CD4-positive, alpha-beta T cell treated with Interleukin-12 subunit alpha and Interleukin-12 subunit beta, for 1 hour (primary cell): ENCODE data around the gene POLR3G.
A peak's percentile ranks its signal among the peaks of the same experiment; 100 is the strongest.

ENCODE experiments used
- DNase-seq: peaks from one replicate; pipeline ENCODE4 v3.0.0-alpha.2; 2020

Gene POLR3G

GRCh38 chr5:90474235-90475107 lies at the start of gene POLR3G, which contains the start of gene MBLAC2:
TSS of gene POLR3G (plus strand) at chr5:90474864. CDS start at chr5:90485568, 10,704 bp downstream.
TSS of gene MBLAC2 (minus strand) at chr5:90474771. CDS start at chr5:90474292, 479 bp downstream.
- DNase-seq: peak; percentile 95

GRCh38 chr5:90434116-90434714 lies 40.4 kb upstream of the POLR3G start:
- peak; percentile 46 for DNase-seq

- DNase-seq: no peak
Measured at GRCh38 chr5:90437663-90438062, 37.0 kb upstream of the POLR3G start.

GRCh38 chr5:90438100-90438499 lies 36.6 kb upstream of the POLR3G start:
- no peak for DNase-seq

- DNase-seq: no peak
Measured at GRCh38 chr5:90440644-90441043, 34.0 kb upstream of the POLR3G start.

GRCh38 chr5:90446961-90447360 lies 27.7 kb upstream of the POLR3G start:
- DNase-seq: no peak

GRCh38 chr5:90461288-90461687 lies 13.4 kb upstream of the POLR3G start:
- no peak for DNase-seq

GRCh38 chr5:90472783-90473395 lies 1.8 kb upstream of the POLR3G start:
- no peak for DNase-seq

- peak; percentile 7 for DNase-seq
Measured at GRCh38 chr5:90473396-90474234, 1.0 kb upstream of the POLR3G start.

- DNase-seq: no peak
Measured at GRCh38 chr5:90475436-90475980, 844 bp downstream of the POLR3G start.

- DNase-seq: no peak
Measured at GRCh38 chr5:90476391-90476790, 1.7 kb downstream of the POLR3G start.

- DNase-seq: no peak
Measured at GRCh38 chr5:90477073-90477472, 2.4 kb downstream of the POLR3G start.

- no peak for DNase-seq
Measured at GRCh38 chr5:90477621-90478215, 3.1 kb downstream of the POLR3G start.

- no peak for DNase-seq
Measured at GRCh38 chr5:90479611-90480385, 5.1 kb downstream of the POLR3G start.

- no peak for DNase-seq
Measured at GRCh38 chr5:90480699-90481098, 6.0 kb downstream of the POLR3G start.

GRCh38 chr5:90483206-90483605 lies 8.5 kb downstream of the POLR3G start:
- no peak for DNase-seq

GRCh38 chr5:90484540-90484939 lies 9.9 kb downstream of the POLR3G start:
- DNase-seq: no peak

GRCh38 chr5:90488791-90489190 lies 14.1 kb downstream of the POLR3G start:
- no peak for DNase-seq

- no peak for DNase-seq
Measured at GRCh38 chr5:90494043-90494442, 19.4 kb downstream of the POLR3G start.

GRCh38 chr5:90495146-90495545 lies 20.5 kb downstream of the POLR3G start:
- no peak for DNase-seq

GRCh38 chr5:90503596-90503995 lies 28.9 kb downstream of the POLR3G start:
- DNase-seq: no peak
